Islet of Langerhans (tissue), 1 donor: Measurements from ENCODE around the gene DYNLL1.
"Not testable (repeated sequence)": the region's sequence is repeated elsewhere in the genome, so short reads cannot be mapped to it uniquely, and the experiment has no call there.

ENCODE experiments used
- FAIRE-seq: peaks from one replicate; lab custom pipeline; 2011; peaks lifted over from hg19 to GRCh38; lab: Jason Lieb, UNC

DYNLL1 gene

DNA sequence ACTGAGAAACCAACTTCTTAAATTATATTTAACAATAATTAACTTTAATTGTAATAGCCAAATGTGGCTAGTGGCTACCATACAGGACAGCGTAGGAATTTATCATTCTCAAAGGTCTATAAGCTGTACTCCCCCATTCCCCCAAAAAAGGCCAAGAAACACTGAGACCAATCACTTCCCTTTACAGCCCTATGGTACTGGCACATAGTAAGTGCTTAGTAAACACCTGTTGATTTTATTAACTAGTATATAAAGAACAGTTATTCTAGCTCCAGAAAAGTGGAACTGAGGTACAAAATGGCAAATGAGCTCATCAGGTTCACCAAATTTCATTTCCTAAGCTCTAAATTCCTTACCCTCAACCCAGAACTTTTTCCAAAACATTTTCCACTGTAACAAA is 20.3 kb upstream of the DYNLL1 start:
- no peak for FAIRE-seq

DNA sequence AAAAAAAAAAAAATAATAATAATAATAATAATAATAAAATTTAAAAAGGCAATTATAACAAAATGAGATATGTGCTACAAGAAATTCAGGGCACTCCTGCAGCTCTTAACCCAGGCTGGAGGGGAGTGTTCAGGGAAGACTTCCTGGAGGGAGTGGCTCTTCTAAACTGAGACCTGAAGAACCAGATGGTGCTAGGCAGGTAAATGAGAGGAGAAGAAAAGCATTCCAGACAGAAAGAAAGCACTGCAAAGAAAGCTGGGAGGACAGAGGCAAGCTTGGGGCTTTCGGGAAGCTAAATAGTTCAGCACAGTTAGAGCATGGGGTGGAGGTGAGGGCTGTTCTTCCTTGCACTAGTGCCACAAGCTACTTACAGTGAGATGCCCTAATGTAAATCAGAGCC is 16.5 kb upstream of the DYNLL1 start:
- FAIRE-seq, result no peak

DNA sequence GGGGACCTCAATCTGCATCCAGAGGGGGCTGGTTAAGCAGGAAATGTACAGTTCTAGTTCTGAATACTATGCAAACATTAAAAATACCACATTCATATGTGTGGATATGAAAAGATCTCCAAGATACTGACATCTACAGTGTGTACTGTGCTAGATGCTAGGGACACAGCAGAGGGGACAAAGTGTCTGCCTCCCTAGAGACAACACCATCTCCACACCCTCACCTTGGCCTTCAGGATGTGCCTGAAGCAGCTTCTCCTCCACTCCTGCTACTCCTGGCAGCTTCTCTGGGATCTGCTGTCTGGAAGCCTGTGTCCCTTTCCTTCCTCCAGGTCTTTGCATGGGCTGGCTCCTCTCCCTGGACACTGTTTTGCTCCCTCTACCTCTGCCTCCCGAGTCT is 15.7 kb upstream of the DYNLL1 start:
- no peak for FAIRE-seq

DNA sequence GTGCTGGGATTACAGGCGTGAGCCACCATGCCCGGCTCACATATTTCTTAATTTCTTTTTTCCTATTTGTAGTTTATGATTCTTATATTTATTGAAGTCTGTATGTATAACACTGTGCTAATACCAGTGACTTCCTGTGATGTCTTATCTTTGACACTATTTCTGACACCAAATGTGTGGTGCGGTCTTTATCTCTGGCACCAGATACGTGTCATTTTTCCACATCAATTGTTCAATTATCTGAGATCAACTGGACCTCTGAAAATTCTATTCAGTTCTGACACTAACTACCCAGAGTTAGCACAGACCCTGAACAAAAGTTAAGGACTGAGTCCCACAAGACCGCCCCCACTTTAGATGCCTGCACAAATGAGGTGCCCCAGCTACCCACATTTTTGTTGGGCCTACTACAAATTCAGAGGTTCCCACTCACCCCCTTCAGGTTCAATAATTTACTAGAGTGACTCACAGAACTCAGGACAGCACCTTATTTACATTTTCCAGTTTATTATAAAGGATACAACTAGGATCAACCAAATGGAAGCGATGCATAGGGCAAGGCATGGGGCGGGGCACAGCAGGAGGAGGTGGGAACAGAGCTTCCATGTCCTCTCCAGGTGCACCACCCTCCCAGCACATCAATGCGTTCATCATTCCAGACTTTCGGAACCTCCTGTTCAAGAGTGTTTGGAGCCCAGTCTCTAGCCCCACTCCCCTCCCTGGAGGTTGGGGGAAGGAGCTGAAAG is 14.7 kb upstream of the DYNLL1 start:
- no peak for FAIRE-seq

DNA sequence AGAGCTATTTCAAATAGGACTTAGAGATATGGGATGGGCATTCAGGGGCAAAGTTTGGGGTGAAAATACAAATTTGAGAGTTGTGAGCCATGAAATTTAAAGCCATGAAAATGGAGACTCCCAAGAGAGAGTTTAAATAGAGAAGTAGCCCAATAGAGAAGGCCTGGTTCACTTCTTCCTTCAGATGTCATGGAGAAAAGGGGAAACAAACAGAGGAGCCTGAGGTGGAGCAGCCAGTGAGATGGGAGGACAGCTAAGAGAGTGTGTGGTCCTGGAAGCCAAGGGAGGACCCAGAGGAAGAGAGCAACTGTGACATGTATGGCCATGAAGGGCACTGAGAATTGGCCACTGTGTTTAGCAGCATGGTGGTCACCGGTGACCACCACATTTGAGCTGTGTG is 12.3 kb upstream of the DYNLL1 start:
- no peak for FAIRE-seq

DNA sequence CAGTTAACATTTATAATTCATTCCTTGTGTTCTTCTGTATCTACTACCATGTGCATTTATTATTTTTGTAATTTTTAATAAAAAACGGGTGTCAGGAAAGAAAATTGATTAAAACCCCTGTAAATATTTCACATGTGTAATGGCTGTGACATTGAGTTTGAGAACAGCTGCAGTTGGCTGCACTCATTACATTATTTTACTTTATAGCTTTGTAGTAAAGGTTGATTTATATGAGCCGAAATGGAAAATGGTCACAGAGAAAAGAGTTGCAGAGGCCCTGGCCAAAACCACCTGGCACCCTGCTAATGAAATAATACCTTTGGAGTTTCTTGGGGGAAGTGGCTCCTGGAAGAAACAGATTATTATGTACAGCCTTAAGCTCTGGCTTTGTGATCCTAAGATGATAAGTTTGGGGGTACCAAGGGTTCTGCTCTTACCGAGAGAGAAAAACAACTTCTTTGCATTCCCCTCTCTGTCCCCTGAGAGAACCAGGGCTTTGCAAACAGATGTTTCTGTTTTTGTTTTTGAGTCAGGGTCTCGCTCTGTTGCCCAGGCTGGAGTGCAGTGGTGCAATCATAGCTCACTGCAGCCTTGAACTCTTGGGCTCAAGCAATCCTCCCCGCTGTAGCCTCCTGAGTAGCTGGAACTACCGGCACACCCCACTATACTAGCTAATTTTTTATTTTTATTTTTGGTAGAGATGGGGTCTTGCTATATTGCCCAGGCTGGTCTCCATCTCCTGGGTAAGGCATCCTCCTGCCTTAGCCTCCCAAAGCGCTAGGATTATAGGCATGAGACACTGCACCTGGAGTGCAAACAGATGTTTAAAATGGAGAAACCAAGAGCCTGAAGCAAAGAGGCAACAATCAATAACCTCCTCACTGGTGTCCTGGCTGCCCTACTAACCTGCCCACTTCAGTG is 9.7 kb upstream of the DYNLL1 start:
- FAIRE-seq, result no peak

DNA sequence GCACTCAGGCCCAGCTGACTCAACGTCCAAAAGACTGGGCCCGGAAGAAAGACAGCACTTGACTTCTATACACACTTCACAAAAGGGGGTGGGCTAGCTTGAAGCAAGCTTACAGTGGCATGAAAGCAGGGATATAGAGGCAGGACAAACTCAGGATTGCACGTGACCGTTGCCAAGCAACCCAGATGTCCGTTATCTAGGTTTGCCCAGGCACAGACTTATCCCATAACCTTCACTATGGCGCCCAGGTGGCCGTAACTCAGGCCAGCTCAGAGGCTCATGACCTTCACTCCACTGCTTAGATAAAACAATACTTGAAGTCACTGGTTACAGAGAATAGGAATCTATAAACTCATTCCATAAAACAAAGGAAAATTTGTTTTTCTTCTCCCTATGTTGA is 8.4 kb upstream of the DYNLL1 start:
- not testable (repeated sequence) for FAIRE-seq

DNA sequence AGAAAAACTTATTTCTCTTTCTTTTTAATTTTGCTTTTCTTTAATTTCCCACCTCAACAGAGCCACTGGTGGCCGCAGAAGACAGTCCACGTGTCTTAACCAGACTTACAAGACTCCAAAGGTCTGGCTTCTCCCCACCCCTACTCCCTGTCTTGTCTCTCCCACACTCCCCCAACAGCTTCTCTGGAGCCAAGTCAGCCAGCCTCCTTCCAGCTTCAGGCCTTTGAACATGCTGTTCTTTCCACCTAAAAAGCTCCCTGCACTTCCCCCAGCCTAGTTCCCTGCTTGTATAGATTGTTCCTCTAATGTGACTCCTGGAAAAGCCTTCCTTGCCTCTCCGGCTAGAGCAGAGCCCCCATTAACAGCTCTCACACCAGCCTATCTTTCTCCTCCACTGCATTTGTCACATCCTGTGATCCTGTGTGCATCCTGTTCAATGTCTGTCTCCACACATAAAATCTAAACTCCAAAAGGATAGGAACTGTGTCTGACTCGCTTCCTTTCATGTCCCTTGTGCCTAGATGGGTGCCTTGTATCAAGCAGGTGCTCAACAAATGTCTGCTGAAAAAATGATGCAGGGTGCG is 7.8 kb upstream of the DYNLL1 start:
- FAIRE-seq, result no peak

DNA sequence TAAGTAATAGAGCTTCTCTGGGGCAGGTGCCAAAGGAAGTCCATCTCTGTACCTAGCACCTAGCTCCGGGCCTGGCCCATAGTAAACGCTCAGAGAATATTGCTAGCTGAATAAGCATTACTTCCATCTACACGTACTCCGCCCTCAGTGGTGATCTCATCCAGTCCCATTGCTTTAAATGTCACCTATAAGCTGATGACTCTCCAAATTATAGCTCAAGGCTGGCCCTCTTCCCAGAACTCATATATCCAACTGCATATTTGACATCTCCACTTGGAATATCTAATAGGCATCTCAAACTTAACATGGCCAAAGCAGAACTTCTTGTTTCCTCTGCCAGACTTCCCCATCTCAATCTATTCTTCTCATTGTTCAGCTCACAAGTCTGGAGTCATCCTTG is 6.9 kb upstream of the DYNLL1 start:
- FAIRE-seq, result no peak

DNA sequence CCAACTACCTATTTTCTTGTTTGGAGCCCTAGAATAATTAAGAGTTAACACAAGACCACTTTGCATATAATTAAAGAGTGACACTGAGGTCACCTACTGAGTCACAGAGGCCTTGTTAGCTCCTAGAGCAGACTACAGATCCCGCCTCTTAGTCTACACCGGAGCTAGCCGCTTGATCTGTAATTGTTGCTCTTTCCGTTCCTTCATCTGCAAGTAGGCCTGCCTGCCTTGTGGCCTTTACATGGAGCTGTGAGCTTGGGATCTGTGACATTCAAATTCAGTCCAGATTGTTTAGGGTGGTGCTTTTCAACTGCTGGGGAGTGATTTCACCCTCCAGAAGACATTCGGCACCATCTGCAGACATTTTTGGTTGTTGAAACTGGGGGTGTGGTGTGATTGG is 5.6 kb upstream of the DYNLL1 start:
- no peak for FAIRE-seq

DNA sequence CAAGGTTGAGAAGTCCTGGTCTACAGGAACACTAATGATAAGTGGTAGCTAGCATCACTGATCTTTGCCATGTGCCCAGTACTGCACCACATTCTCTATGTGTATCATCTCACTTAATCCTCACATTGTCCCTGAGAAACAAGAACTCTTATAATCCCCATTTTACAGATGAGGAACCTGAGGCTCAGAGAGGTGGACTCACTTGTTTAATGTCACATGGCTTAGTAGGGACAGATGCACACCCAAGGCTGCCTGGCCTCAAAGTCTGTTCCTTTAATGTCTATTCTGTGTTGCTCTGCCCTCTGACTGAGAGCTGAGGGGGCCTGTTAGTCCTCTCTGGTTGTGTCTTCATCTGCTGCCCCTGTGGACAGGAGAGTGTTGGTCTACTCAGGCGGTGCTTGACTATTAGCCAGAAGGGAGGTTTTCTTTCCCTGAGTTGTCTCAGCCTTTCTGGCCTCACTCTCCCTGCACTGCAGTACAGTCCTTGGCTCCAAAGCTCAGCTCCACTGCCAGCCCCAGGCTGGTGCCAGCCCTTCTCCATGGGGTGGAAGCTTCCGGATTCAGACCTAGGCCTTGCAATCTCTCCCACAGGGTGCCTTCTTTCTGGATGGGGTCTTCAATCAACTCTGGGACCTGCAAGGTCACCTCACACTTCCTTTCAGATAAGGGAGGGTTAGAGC is 4.9 kb upstream of the DYNLL1 start:
- no peak for FAIRE-seq

DNA sequence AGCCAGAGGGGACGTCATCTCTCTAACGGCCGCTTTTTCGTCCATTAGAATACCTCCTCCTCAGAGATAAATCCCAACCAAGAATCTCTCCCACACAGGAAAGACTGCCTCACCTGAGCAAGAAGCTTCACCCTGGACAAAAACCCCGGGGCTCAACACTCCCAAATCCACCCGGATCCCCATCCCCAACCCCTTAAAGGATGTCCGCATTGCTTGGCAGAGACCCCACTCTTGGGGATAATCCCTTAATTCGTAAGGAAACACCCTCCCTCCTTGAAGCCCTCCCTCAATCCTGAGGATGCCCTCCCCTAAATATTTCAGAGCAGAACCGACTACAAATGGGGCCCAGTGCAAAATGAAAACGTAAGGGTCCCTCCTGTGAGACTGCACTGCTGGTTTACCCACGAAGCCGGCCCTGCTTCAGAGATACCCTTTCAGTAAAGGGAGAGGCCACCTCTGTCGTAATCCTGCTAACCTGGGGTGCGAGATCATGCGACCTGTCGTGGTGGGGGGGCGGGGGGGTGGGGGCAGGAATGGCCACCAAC is 655 bp upstream of the DYNLL1 start:
- FAIRE-seq, result no peak

DNA sequence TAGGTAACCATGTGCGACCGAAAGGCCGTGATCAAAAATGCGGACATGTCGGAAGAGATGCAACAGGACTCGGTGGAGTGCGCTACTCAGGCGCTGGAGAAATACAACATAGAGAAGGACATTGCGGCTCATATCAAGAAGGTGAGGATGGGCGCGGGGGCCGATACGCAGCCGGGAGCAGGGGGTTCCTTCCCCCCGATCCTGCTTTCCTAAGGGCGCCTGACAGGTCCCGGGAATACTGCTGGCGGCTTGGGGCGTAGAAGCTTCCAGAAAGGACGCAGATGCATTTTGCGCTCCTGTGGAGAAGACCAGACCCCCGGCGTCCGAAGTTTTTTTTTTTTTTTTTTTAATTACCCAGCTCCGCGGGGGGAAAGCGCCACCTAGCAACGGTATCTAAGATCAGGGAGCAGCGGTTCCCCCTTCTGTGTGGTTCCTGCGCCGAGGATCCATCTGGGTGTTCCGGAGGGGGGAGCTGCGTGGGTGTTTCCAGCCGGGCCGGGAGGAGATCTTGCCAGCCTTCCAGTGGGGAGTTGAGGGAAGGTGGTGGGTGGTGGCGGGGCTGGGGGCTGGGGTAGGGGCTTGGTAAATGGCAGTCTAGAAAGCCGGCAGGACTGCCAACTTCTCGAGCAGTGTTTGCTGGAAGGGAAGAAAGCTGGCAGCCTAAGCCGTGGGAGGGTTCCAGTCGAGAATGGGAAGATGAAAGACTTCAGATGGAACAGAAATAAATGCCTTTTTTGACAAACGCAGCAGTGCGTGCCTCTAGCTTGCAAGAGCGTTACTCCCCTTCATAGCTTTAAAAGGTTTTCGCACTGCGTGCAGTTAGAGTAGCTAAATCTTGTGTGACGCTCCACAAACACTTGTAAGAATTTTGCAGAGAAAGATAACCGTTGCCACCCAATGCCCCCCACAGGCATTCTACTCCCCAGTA is 764 bp downstream of the DYNLL1 start:
- no peak for FAIRE-seq

DNA sequence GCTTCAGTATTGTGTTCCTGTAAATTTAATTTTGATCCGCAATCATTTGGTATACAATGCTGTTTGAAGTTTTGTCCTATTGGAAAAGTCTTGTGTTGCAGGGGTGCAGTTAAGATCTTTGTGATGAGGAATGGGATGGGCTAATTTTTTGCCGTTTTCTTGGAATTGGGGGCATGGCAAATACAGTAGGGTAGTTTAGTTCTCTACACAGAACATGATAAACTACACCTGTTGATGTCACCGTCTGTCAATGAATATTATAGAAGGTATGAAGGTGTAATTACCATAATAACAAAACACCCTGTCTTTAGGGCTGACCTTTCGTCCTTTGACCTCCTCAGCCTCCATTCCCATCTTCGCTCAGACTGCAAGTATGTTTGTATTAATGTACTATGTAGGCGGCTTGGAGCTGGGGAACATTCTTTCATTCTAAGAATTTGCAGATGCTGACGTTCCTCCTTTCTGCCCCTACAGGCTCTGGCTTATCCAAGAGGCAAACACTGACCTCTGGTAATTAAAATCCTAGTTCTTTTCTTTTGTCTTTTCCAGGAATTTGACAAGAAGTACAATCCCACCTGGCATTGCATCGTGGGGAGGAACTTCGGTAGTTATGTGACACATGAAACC is 1.7 kb downstream of the DYNLL1 start:
- no peak for FAIRE-seq

DNA sequence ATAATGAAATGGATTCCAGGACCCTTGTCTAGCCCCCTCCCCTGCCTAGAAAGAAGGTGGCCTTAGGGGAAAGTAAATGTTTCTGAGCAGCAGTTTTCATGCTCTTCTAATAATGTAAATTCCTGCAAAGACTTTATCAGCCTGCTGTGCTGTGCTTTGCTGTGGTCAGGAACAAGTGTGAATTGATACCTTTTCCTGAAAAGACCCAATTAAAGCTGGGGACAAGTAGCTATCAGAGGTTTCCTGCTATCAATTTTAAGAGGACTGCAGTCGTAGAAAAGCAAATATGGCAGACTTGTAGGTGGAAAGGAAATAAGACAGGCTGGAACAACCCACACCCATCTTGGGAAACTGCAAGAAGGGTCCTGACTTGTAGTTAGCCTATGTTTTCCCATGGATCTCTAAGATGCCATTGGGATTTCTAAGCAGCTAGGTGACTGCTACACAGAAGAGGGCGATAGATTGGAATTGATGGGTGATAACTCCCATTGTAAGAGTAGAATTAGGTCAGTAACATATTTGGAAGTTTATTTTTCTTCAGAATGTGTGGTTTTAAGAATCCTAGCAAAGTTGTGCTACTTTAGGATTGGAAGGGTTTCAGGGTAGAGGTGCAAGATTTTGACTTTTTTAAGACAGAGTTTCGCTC is 3.1 kb downstream of the DYNLL1 start:
- FAIRE-seq, result no peak

DNA sequence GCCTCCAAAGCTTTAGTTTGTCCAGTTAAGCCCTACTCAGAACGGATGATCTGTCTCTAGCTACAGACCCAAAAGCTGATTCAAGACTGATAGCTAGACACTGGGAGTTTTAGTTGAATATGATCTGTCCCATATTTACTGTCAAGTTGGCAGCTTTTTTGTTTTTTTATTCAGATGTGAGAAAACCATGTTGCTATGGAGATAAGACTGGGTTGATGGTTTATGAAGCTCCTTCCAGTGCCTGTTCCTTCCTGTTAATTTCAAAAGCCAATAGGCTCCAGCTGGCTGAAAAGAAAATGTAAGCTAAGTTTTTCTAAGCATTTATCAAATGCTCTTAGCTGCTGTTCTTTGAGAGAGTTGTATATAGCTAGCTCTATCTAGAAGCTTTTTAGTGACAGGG is 4.7 kb downstream of the DYNLL1 start:
- no peak for FAIRE-seq

DNA sequence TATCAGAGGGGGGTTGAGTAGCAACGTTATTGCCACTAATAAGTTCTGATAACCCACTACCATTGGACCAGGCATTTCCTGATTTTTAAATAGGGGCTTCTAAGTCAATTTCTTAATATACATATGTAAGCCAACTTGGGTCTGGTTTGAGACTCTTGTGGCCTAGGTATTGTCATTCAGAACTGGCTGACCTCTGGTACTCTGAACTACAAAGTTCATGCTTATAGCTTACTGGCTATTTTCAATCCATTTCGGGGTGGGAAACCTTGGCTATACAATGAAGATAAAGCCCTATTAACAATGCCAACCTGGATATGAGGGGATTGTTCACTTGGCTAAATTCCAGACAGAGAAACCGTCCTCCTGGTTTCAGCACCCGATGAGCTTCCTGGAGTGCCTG is 8.7 kb downstream of the DYNLL1 start:
- no peak for FAIRE-seq

DNA sequence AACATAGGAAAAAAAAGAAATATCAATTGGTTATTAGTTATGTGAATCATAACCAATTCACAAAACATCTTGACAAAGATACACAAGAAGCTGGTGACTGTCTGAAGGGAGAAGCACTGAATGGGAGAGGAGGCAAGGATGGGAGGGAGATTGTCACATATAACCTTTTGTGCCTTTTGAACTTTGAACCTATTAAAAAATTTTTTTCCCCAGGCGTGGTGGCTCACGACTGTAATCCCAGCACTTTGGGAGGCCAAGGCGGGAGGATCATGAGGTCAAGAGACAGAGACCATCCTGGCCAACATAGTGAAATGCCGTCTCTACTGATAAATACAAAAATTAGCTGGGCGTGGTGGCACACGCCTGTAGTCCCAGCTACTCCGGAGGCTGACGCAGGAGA is 12.6 kb downstream of the DYNLL1 start:
- no peak for FAIRE-seq

DNA sequence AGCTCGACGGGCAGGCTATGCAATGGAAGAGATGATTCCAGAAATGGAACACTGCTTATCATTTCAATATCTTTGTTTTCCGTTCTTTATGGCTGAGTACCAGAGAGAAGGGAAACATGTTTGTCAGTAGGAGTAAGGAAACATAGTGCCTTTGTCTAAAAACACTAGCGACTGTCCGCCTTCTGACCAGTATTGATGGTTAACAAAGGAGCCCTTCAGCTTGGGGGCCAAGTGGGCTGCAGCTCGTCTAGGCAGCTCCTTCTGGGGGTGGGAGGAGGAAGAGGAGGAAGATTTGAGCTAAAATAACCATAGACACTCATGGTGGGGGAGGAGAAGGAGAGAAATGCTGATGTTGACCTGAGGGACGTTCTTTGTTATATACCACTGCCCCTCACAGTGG is 18.1 kb downstream of the DYNLL1 start:
- FAIRE-seq, result no peak

DNA sequence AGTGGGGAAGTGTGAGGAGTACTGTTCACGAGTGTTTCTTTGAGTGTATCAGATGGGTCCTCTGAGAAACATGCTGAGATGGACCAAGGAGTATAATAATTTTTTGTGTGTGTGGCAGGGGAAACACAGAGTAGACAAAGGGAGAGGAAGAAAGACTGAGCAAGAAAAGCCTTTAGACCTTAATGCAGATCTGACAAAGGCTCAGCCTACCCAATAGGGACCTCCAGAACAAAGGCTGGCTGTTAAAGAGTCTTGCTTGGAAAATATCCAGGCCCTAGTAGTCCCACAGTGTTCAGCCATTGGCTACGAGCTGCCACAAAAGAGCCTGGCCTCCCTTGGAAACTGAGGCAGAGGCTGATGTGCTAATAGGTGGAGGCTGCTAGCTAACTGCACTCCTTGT is 19.6 kb downstream of the DYNLL1 start:
- FAIRE-seq, result no peak
